GM23248 (cell line): ENCODE data around the gene CUEDC2.

Experiments used
- EZH2 ChIP-seq: fragments of 200-600 bp; sonication (generic); IDR thresholded peaks from 2 replicates; pipeline ENCODE4 v1.6.1; 2018; ENCODE audit warnings: antibody characterized with exemption, mild to moderate bottlenecking; ENCODE audit not compliant: insufficient read depth, poor library complexity, severe bottlenecking
- EZH2phosphoT487 ChIP-seq: fragments of 200-600 bp; sonication (generic); IDR thresholded peaks from 2 replicates; pipeline ENCODE4 v1.6.1; 2018; ENCODE audit warnings: antibody characterized with exemption, moderate library complexity, mild to moderate bottlenecking, low read depth; ENCODE audit not compliant: insufficient read depth

DNA sequence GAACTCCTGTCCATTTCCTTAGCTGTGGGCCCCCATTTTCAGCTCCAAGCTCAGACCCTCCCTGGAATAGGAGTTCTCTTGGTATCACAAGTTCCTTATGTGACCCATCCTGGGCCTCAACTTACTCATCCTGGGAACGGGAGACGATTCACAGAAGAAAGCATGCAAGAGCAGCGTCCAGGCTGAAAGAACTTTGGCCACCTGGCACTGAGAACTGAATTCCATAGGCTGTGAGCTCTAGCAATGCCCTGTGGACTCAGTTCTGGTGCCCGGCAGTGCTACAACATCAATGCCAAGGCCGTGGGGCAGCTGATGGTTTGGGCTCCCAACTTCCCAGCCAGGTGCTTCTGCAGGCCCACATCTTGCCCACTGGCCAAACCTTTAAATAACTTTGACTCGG, 3.9 kb upstream of the CUEDC2 start:
- TF ChIP-seq EZH2phosphoT487 = no peak
- TF ChIP-seq EZH2 = no peak
